GM12873 (cell line): ENCODE results near the gene HIPK1.

Experiments used
- CTCF ChIP-seq: IDR thresholded peaks from 2 replicates; pipeline ENCODE4 v1.5.1; 2012; ENCODE audit warnings: low read depth, mild to moderate bottlenecking, moderate library complexity, low read length, control low read depth; ENCODE audit not compliant: insufficient read depth; ENCODE audit errors: missing control alignments

Gene HIPK1

DNA sequence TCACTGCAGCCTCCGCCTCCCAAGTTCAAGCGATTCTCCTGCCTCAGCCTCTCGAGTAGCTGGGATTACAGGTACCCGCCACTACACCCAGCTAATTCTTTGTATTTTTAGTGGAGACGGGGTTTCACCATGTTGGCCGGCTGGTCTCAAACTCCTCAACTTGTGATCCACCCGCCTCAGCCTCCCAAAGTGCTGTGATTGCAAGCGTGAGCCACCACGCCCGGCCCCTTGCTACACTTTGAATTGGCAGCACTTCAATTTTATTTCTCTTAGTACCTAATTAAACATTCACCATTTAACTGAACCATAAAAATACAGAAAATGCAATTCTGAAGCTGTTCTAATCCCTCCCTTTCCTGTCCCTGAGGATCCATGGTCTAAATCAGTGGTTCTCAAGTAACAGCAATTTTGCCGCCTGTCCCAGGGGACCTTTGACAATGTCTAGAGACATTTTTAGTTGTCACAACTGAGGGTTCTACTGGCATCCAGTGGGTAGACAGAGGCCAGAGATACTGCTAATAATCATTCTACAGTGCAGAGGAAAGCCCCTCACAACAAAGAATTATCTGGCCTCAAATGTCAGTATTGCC lies 37.4 kb upstream of the HIPK1 start:
- TF ChIP-seq CTCF = no peak

DNA sequence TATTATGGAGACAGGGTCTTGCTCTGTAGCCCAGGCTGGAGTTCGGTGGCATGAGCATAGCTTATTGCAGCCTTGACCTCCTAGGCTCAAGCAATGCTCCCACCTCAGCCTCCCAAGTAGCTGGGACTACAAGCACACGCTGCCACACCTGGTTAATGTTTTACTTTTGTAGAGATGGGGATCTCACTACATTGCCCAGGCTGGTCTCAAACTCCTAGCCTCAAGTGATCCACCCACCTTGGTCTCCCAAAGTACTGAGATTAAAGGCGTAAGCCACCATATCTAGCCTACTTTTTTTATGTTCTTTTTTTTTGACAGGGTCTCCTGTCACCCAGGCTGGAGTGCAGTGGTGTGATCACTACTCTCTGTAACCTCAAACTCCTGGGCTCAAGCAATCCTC lies 35.9 kb upstream of the HIPK1 start:
- no peak for TF ChIP-seq CTCF

GRCh38 chr1:113895098-113895497 lies 34.0 kb upstream of the HIPK1 start:
- no peak for TF ChIP-seq CTCF

DNA sequence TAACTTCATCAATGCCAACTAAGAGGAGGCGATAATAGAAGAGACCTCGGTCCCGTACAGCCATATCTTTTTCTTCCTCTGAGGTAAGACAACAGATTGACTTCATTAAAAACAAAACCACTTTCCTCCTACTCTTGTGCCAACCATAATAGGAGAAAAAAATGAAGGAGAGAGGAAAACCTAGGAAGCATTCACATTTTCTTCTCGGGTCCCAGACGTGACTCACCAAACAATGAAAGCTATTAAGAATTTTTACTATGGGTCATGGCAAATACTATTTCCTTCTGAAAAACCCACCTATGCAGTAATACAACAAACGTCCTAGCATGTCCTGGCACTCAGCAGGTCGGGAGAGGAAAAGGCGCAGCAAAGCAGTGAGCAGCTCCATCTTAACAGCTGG lies 33.2 kb upstream of the HIPK1 start:
- TF ChIP-seq CTCF = no peak

GRCh38 chr1:113898241-113898814 lies 30.8 kb upstream of the HIPK1 start:
- no peak for TF ChIP-seq CTCF

- no peak for TF ChIP-seq CTCF
Measured at GRCh38 chr1:113899111-113899510, 30.0 kb upstream of the HIPK1 start.

- TF ChIP-seq CTCF = no peak
Measured at GRCh38 chr1:113901191-113901590, 27.9 kb upstream of the HIPK1 start.
